HCT116 (cell line): ENCODE results near the gene ACACB. TPM values are rescaled to one million over a fixed set of nuclear protein-coding genes. Genes with fewer than 3 reads are reported as not detected.

Experiments used
- ATAC-seq: fragments of 200-7000 bp; cut with Tn5 transposase; 2 replicates; pipeline ENCODE4 v1.9.1; 2020; ENCODE audit warnings: mild to moderate bottlenecking, moderate library complexity
- BruUV-seq: library from RNA; stranded (reverse); fragments of 400-500 nt; replicated peaks from 2 replicates; lab custom pipeline; 2021; lab: Mats Ljungman, UMichigan
- CTCF ChIA-PET: fragments of 300-600 bp; sonication (Branson Sonifier 250); formaldehyde crosslinking; loops from one replicate; lab custom pipeline; 2021; ENCODE audit warnings: antibody characterized with exemption; lab: Charles Lee
- POLR2A ChIA-PET: fragments of 300-600, 350-600 bp; sonication (Branson Sonifier 250); formaldehyde crosslinking; loops from one replicate; lab custom pipeline; 2021; ENCODE audit warnings: antibody characterized with exemption; lab: Charles Lee
- RAD21 ChIA-PET, 2 experiments: fragments of 300-600 bp; sonication (Branson Sonifier 250); formaldehyde crosslinking; loops; one replicate each; lab custom pipeline; 2023; ENCODE audit warnings: low total read pairs in 2 of 2; ENCODE audit not compliant: uncharacterized antibody in 2 of 2, unreplicated experiment in 2 of 2, low non-redundant PET in 1 of 2; lab: Charles Lee
- DNase-seq: peaks from one replicate; pipeline ENCODE4 v3.0.0-alpha.2; 2010; ENCODE audit warnings: low read depth, low spot score
- H2AFZ ChIP-seq: fragments of 200-600 bp; shearing (Covaris generic), sonication (generic); 2 replicates; pipeline ENCODE4 v1.6.1; 2017; ENCODE audit warnings: low read depth, mixed run types, mixed read lengths, antibody characterized with exemption, low read length; ENCODE audit not compliant: poor library complexity, severe bottlenecking
- H3K27ac ChIP-seq: 2 replicates; pipeline ENCODE4 v1.5.1; 2012; ENCODE audit warnings: low read depth, low read length
- H3K27me3 ChIP-seq: fragments of 200-600 bp; sonication (generic); 2 replicates; pipeline ENCODE4 v1.6.1; 2016; ENCODE audit warnings: mixed run types, low read length, mixed read lengths; ENCODE audit not compliant: insufficient read depth
- H3K36me3 ChIP-seq, 2 experiments: fragments of 200-500 bp in 1 of 2; fragments of 200-600 bp in 1 of 2; sonication (Bioruptor generic) in 1 of 2; sonication (generic) in 1 of 2; 2 replicates each; pipeline versions ENCODE4 v1.5.1 to v1.6.1; 2014 to 2016; ENCODE audit warnings: low read length in 2 of 2, inconsistent platforms in 1 of 2, mixed read lengths in 1 of 2, mixed run types in 1 of 2; ENCODE audit not compliant: insufficient read depth in 2 of 2, control insufficient read depth in 1 of 2
- H3K4me1 ChIP-seq, 2 experiments: fragments of 200-600 bp in 1 of 2; sonication (generic) in 1 of 2; 2 replicates each; pipeline versions ENCODE4 v1.5.1 to v1.6.1; 2012 to 2017; ENCODE audit warnings: low read length in 2 of 2, inconsistent platforms in 1 of 2, mild to moderate bottlenecking in 1 of 2, mixed read lengths in 1 of 2, mixed run types in 1 of 2, moderate library complexity in 1 of 2; ENCODE audit not compliant: insufficient read depth in 2 of 2, control insufficient read depth in 1 of 2
- H3K4me2 ChIP-seq: fragments of 200-600 bp; sonication (generic); 2 replicates; pipeline ENCODE4 v1.6.1; 2017; ENCODE audit warnings: mixed run types, low read length, mixed read lengths
- H3K4me3 ChIP-seq, 2 experiments: fragments of 200-600 bp in 1 of 2; sonication (generic) in 1 of 2; replicated peaks in 1 of 2; 2 replicates each; pipeline ENCODE4 v1.5.1; 2011 to 2016; ENCODE audit warnings: low read length in 2 of 2, control low read depth in 1 of 2, low read depth in 1 of 2, mild to moderate bottlenecking in 1 of 2, mixed read lengths in 1 of 2, mixed run types in 1 of 2
- H3K79me2 ChIP-seq: fragments of 200-600 bp; sonication (generic); 2 replicates; pipeline ENCODE4 v1.6.1; 2017; ENCODE audit warnings: mild to moderate bottlenecking, mixed run types, low read length, moderate library complexity, mixed read lengths; ENCODE audit not compliant: insufficient read depth
- H3K9ac ChIP-seq: fragments of 200-600 bp; sonication (generic); 2 replicates; pipeline ENCODE4 v1.6.1; 2016; ENCODE audit warnings: low read length, mixed read lengths
- H3K9me2 ChIP-seq: fragments of 200-600 bp; sonication (generic), shearing (Covaris generic); 2 replicates; pipeline ENCODE4 v1.6.1; 2017; ENCODE audit warnings: mixed run types, mild to moderate bottlenecking, moderate library complexity; ENCODE audit not compliant: insufficient read depth
- H3K9me3 ChIP-seq, 2 experiments: fragments of 200-500 bp in 1 of 2; fragments of 200-600 bp in 1 of 2; sonication (Bioruptor generic) in 1 of 2; sonication (generic) in 1 of 2; 2 replicates each; pipeline ENCODE4 v1.6.1; 2014 to 2017; ENCODE audit warnings: low read length in 2 of 2, mixed read lengths in 2 of 2, inconsistent platforms in 1 of 2, low read depth in 1 of 2, mild to moderate bottlenecking in 1 of 2, mixed run types in 1 of 2, moderate library complexity in 1 of 2; ENCODE audit not compliant: control insufficient read depth in 1 of 2, insufficient read depth in 1 of 2
- H4K20me1 ChIP-seq: fragments of 200-600 bp; sonication (generic), shearing (Covaris generic); 2 replicates; pipeline ENCODE4 v1.6.1; 2017; ENCODE audit warnings: mixed run types, mild to moderate bottlenecking, moderate library complexity; ENCODE audit not compliant: insufficient read depth
- CBX3 ChIP-seq: IDR thresholded peaks from 2 replicates; pipeline ENCODE4 v1.6.1; 2012; ENCODE audit warnings: low read depth
- EGR1 ChIP-seq: IDR thresholded peaks from 2 replicates; pipeline ENCODE4 v1.6.1; 2012; ENCODE audit warnings: low read depth
- RAD21 ChIP-seq: IDR thresholded peaks from 2 replicates; pipeline ENCODE4 v1.6.1; 2012; ENCODE audit warnings: low read depth, mild to moderate bottlenecking
- SP1 ChIP-seq: IDR thresholded peaks from 2 replicates; pipeline ENCODE4 v1.6.1; 2012; ENCODE audit warnings: low read depth
- YY1 ChIP-seq: IDR thresholded peaks from 2 replicates; pipeline ENCODE4 v1.6.1; 2011; ENCODE audit warnings: low read length, low read depth, moderate library complexity, mild to moderate bottlenecking; ENCODE audit not compliant: insufficient replicate concordance; ENCODE audit errors: extremely low read depth
- ZFX ChIP-seq: fragments of 450-650 bp; IDR thresholded peaks from 2 replicates; pipeline ENCODE4 v1.6.1; 2017
- ZNF274 ChIP-seq: fragments of 200-500 bp; sonication (Bioruptor generic); IDR thresholded peaks from 2 replicates; pipeline ENCODE4 v1.6.1; 2014; ENCODE audit warnings: mild to moderate bottlenecking, low read depth, low read length, inconsistent platforms
- intact Hi-C: fragments of 100-400 bp; cut with micrococcal nuclease; formaldehyde crosslinking; loops from 2 replicates; pipeline ENCODE4 v1.10.0; 2022
- total RNA-seq: library from RNA; stranded (reverse); gene quantifications from one replicate; pipeline ENCODE4 v1.2.1, GENCODE V29; 2021; ENCODE audit not compliant: unreplicated experiment
- TF ChIP-seq, protein P1 (sequence below): IDR thresholded peaks from 2 replicates; pipeline ENCODE4 v1.6.1; 2012
- TF ChIP-seq, protein P2 (sequence below), 3 experiments: fragments of 200-600 bp in 1 of 3; sonication (generic) in 1 of 3; IDR thresholded peaks in 2 of 3; conservative IDR thresholded peaks in 1 of 3; 2 replicates each; pipeline ENCODE4 v1.5.1; 2012 to 2017; ENCODE audit warnings: low read depth in 2 of 3, low read length in 2 of 3, antibody characterized with exemption in 1 of 3, borderline replicate concordance in 1 of 3, control low read depth in 1 of 3, mild to moderate bottlenecking in 1 of 3, mixed read lengths in 1 of 3, mixed run types in 1 of 3, moderate library complexity in 1 of 3; ENCODE audit not compliant: insufficient read depth in 1 of 3
- TF ChIP-seq, protein P3 (sequence below): IDR thresholded peaks from 2 replicates; pipeline ENCODE4 v1.6.1; 2012; ENCODE audit warnings: low read depth

The ACACB gene
- total RNA-seq, 1 experiment from 2014 or later: 11.1 TPM

DNA sequence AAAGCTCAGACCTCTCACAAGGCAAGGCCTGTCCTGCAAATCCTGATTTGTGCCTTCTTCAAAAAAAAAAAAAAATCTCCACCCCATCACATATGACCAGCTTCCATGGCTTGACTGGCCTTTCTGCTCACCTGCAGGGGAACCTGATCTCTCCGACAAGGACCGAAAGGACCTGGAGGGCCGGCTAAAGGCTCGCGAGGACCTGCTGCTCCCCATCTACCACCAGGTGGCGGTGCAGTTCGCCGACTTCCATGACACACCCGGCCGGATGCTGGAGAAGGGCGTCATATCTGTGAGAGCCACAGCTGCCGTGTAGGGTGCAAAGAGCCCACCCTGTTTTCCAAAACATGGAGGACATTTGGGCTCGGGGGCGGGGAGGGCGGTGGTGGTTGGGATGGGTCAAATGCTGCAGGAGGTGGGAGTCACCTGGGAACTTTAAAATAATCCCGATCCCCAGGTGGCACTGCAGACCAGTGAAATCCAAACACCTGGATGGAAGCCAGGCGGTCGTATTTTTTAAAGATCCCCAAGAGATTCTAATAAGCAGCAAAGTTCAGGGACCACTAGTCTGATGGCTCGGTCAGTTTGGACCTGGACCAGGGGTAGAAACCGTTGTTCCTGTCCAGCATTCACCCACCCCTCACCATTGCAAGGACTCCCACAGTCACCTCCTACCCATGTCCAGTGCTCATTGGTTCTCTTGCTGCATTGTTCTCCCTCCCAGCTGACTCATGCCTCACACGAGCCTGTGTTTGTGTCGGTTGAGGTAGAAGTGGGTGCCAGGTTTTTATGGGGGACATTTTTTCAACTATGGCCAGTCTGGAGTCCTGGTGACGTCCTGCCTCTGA, 147.9 kb downstream of the ACACB start:
- no peaks in the 10 kb centered on the region for H3K36me3 ChIP-seq
- peak; percentile 77 for DNase-seq
- no peaks in the 10 kb centered on the region for H4K20me1 ChIP-seq
- H3K4me1 ChIP-seq: peaks cover 0 to 13% of the 10 kb centered on the region in 2 experiments; a peak in 2 of 4 replicates
- no peaks in the 10 kb centered on the region for H3K79me2 ChIP-seq
- RAD21 ChIA-PET: interaction anchor here (0.6 to 1.6 kb wide), 4 partner anchors 121 to 511 kb away, joined by 3 to 5 read pairs (median 4); no protein-coding TSS in a partner anchor
- no peak overlapping the region for H3K9ac ChIP-seq
- TF ChIP-seq, protein P1, sequence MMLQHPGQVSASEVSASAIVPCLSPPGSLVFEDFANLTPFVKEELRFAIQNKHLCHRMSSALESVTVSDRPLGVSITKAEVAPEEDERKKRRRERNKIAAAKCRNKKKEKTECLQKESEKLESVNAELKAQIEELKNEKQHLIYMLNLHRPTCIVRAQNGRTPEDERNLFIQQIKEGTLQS: no peak
- TF ChIP-seq, protein P2, sequence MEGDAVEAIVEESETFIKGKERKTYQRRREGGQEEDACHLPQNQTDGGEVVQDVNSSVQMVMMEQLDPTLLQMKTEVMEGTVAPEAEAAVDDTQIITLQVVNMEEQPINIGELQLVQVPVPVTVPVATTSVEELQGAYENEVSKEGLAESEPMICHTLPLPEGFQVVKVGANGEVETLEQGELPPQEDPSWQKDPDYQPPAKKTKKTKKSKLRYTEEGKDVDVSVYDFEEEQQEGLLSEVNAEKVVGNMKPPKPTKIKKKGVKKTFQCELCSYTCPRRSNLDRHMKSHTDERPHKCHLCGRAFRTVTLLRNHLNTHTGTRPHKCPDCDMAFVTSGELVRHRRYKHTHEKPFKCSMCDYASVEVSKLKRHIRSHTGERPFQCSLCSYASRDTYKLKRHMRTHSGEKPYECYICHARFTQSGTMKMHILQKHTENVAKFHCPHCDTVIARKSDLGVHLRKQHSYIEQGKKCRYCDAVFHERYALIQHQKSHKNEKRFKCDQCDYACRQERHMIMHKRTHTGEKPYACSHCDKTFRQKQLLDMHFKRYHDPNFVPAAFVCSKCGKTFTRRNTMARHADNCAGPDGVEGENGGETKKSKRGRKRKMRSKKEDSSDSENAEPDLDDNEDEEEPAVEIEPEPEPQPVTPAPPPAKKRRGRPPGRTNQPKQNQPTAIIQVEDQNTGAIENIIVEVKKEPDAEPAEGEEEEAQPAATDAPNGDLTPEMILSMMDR (IDR thresholded peaks at IDR 0.05 in 2 of 3, conservative IDR thresholded peaks at IDR 0.05 in 1 of 3; ENCODE audit: borderline replicate concordance in 1 of 3, insufficient read depth in 1 of 3, low read depth in 2 of 3, low read length in 2 of 3): peak; percentile 95 to 97 (median 95)
- TF ChIP-seq CBX3 (0 out of 2 replicates have a peak, but pooled peaks have one; percentile 33), RAD21 (peak; percentile 88), EGR1 (no peak), SP1 (no peak), ZFX (no peak), YY1 (peak; percentile 31), ZNF274 (no peak)
- TF ChIP-seq, protein P3, sequence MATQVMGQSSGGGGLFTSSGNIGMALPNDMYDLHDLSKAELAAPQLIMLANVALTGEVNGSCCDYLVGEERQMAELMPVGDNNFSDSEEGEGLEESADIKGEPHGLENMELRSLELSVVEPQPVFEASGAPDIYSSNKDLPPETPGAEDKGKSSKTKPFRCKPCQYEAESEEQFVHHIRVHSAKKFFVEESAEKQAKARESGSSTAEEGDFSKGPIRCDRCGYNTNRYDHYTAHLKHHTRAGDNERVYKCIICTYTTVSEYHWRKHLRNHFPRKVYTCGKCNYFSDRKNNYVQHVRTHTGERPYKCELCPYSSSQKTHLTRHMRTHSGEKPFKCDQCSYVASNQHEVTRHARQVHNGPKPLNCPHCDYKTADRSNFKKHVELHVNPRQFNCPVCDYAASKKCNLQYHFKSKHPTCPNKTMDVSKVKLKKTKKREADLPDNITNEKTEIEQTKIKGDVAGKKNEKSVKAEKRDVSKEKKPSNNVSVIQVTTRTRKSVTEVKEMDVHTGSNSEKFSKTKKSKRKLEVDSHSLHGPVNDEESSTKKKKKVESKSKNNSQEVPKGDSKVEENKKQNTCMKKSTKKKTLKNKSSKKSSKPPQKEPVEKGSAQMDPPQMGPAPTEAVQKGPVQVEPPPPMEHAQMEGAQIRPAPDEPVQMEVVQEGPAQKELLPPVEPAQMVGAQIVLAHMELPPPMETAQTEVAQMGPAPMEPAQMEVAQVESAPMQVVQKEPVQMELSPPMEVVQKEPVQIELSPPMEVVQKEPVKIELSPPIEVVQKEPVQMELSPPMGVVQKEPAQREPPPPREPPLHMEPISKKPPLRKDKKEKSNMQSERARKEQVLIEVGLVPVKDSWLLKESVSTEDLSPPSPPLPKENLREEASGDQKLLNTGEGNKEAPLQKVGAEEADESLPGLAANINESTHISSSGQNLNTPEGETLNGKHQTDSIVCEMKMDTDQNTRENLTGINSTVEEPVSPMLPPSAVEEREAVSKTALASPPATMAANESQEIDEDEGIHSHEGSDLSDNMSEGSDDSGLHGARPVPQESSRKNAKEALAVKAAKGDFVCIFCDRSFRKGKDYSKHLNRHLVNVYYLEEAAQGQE: no peak
- POLR2A ChIA-PET: no interaction called here
- CTCF ChIA-PET: interaction anchor here (0.6 to 3.5 kb wide), 9 partner anchors 9 to 164 kb away, joined by 3 to 58 read pairs (median 6); no protein-coding TSS in a partner anchor
- H3K4me3 ChIP-seq: peak overlapping the region in 1 of 2 experiments; percentile 13; a peak in 1 of 4 replicates
- H3K27ac ChIP-seq: no peak overlapping the region
- H3K4me2 ChIP-seq: peak overlapping the region; percentile 66
- H3K9me3 ChIP-seq: no peaks in the 10 kb centered on the region
- intact Hi-C loops: loop anchor here (1.0 to 2.0 kb wide), 2 partner anchors 121 to 510 kb away; no protein-coding TSS in a partner anchor
- no TSS peak for BruUV-seq
- peak overlapping the region; percentile 71 for H2AFZ ChIP-seq
- no peaks in the 10 kb centered on the region for H3K27me3 ChIP-seq
- H3K9me2 ChIP-seq: no peaks in the 10 kb centered on the region
- peak; percentile 98 for ATAC-seq
